Stimulated activated CD8-positive, alpha-beta memory T cell treated with anti-CD3 and anti-CD28 coated beads, Interleukin-2, amount 100 ng/mL, for 1 hour (primary cell): ENCODE data around the gene LAPTM5.

ENCODE experiments used
- DNase-seq, 2 donors: peaks; one replicate each; pipeline ENCODE4 v3.0.0-alpha.2; 2020; ENCODE audit warnings: low read depth in 2 of 2

Gene LAPTM5

DNA sequence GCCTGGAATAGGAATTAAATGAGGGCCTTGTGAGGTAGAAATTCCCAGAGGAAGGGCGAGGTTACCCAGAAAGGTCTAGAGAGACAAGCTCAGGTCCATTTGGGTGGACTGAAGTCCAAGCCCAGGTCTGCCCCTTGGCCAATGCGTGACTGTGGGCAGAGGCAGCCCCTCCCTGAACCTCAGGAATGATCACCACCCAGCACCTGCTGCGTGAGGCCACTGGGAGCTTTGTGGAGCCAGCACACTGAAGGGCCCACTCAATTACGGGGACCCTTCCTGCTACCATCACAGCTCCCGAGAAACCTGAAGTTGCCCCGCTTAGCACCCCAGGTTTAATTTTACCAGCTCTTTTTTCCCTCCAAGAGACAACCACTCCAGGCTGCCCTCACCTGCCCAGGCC is 27.7 kb downstream of the LAPTM5 start:
- DNase-seq: no peak

DNA sequence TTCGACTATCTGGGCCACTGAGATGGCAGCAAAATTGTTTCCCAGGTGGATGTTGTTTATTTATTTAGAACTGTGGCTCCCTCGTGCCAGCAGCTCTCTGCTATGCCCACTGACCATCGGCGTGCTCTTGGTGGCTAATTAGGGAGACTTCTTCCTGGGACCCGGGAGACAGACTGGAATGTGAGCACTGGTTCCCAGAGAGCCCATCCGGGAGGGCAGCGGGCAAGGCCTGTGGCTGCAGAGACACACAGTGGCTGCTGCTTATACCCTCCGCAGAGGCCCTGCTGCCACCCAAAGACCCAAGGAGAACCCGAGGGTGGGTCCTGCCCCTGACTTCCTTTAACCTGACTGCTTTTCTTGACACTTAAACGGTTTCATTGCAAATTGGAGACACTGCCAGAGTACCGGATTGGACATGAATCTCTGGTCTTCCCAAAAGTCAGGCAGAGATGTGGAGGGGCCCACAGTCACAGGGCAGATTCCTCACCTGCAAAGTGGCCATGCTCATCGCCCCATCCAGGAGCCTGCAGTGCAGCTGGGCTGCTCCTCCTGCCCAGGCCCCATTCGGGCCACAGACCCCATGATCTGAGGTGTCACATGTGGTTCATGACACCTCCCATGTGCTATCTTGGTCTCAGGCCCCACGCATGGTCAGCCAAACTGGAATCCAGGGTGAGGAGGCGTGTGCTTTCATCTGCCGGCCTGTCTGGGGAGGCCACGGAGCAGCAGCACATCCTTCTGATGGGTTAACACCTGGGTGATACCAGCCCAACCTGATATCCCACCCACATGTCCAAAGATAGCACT is 28.5 kb downstream of the LAPTM5 start:
- no peak for DNase-seq

- no peak for DNase-seq
Measured at GRCh38 chr1:30728340-30728739, 29.2 kb downstream of the LAPTM5 start.

DNA sequence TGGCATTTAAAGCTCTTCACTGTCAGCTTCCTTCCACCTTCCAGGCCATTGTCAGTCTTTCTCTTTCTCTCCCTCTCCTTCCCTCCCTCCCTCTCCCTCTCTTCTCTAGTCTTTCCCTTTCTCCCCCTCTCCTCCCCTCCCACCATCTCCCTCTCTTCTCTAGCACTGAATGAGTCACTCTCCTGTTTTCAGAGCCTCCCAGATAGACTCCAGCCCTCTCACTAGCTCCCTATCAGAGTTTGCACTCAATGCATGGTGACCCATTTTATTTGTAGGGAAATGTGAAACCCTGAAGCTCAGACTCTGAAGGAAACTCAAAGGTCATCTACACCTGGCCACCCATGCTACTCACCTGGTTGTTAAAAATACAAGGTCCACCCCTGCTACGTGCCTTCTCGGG is 29.8 kb downstream of the LAPTM5 start:
- DNase-seq: no peak

DNA sequence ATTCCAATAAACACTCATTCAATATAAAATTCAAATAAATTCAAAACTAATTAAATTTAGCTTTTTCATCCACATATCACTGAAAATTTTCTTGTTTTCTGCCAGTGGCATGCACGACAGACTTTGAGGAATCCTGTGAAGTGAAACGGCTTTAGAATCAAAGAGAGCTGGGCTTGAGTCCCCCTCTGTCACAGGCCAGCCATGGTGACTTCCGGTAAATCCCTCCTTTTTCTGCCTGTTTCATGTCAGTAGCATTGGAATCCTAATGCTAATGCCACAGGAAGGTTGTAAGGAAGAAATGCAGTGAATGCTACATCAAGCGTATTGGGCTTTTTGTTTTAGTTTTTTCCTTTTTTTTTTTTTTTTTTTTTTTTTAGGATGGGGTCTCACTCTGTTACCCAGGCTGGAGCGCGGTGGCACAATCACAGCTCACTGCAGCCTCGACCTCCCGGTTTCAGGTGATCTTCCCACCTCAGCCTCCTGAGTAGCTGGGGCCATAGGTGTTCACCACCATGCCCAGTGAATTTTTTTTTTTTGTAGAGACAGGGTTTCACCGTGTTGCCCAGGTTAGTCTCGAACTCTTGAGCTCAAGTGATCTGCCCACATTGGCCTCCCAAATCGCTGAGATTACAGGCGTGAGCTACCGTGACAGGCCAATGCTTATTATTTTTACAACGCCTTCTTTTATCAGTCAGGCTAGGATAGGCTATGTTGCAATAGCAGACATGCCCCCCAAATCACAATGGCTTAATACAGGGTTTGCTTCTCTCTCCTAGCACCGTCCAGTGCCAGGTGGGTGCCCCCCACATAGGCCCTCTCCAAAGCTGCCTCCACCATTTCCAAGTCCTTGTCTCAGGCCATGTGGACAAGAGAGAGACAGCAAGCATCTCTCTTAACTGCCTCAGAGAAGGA is 30.5 kb downstream of the LAPTM5 start:
- DNase-seq: no peak

DNA sequence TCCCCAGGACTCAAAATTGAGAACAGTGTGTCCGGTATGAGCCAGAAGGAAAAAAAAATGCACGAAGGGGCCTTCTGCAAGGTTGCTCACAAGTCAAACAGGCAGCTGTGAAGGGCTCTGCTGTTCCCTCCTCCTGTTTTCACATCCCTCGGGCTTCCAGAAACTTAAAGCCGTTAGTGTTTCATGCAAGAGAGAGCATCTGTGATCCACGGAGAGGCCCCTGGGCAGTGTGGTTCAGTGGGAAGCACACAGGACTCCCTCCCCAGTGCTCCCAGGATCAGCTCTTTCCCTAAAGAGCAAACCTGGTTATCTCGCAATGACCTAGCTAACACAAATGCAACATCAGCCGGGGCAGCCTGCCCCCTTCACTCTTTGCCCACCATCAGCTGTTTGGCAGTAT is 31.3 kb downstream of the LAPTM5 start:
- no peak for DNase-seq

DNA sequence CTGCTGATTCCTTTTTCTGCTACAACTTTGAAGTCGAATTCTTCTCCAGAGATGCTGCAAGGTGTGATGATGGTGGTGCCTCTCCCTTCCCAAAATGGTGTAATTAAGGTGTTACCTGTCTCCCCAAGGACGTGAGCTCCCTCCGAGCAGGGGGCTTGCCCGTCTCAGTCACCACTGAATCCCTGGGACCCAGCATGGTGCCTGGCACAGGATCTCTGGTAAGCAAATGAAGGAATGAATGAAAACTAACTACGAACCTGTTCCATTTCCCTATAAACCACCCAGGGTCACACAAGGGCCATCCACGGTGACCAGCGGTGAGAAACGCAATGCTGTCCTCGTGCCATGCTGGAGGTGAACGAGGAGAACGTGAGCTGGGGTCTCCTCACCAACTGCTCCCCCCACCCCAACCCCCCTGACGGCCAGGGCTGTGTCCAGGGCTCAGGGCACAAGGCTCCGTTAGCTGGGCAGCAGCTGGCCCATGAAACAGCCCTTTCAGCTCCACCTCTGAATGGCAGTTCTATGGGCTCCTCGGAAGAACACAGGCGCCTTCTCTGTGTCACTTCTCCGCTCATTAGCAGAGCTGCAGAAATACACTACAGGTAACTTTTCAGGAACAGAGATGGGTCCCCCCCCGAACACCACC is 32.0 kb downstream of the LAPTM5 start:
- no peak for DNase-seq

DNA sequence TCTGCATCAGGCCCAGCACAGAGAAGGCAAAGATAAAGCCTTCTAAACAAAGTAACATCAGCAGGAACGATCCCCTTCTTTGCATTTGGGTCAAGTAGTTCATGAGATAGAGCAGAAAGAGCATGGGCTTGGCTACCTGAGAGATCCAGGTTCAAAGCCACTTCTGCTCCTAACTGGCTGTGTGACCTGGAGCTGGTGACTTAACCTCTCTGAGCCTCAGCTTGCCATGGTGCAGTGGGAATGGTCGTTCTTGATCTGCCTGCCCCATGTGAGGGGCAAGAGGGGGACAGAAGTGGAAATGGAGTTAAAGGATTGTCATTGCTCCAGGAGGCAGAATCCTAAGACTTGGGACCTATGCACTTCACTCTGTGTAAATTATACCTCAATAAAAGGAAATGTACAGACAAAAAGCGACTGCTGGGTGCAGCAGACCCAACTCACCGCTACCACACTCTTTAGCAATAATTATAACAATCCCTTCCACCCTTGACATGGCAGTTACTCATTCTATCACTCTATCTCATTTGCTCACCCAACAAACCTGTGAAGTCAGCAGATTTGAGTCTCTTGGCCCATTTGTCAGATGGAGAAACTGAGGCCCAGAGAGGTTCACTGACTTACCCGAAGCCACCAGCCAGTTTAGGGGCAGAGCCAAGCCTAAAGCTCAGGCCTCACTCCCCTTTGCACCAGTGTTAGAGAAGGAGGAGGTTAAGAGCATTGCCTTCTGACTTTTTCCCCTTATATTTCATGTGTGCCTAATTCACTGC is 32.7 kb downstream of the LAPTM5 start:
- DNase-seq: no peak

GRCh38 chr1:30724175-30724574 is 33.4 kb downstream of the LAPTM5 start:
- no peak for DNase-seq

DNA sequence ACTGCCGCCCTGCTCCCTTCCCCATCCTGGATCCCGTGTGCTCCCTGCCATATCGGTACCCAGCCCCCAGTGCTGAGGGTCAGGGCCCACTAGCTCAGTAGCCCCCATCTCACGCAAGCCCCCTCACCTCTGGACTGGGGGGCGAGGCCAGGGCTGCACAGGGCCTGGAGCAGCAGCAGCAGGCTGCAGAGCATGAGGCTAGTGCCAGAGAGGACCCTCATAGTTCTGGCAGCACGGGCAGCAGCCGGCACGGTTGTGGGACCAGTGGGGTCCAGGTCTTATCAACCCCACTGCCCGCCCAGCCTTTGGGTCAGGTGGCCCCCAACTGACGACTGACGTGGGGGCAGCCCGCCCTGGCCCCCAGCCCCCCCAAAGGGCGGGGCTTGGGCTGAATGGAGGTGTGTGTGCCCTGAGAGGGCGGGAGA is 34.2 kb downstream of the LAPTM5 start, which contains the start of gene MATN1:
Gene MATN1, minus strand, starts transcription at position 255 of the 425 bp plus-strand sequence. Its CDS starts 34 bp downstream, at position 221.
- DNase-seq: no peak

GRCh38 chr1:30721812-30722537 is 35.6 kb downstream of the LAPTM5 start:
- DNase-seq: no peak

DNA sequence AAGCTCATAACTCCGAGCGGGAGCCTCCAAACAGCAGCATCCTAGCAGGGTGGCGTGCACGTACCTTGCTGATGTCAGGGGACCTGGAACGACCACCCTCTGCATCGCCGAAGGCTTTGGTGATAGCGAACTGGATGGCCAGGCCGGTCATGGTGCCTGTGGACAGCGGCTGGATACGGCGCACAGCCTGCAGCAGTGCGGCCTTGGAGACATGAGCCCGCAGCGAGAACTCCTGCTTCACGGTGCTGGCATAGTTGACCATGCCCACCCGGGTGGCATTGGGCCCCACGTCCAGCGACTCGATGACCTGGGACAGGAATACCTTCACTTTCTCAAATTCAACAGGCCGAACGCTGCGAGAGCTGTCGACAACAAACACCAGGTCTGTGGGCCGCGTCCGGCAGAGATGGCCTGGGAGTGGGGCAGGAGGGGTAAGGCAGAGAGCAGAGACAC is 36.2 kb downstream of the LAPTM5 start:
- no peak for DNase-seq

DNA sequence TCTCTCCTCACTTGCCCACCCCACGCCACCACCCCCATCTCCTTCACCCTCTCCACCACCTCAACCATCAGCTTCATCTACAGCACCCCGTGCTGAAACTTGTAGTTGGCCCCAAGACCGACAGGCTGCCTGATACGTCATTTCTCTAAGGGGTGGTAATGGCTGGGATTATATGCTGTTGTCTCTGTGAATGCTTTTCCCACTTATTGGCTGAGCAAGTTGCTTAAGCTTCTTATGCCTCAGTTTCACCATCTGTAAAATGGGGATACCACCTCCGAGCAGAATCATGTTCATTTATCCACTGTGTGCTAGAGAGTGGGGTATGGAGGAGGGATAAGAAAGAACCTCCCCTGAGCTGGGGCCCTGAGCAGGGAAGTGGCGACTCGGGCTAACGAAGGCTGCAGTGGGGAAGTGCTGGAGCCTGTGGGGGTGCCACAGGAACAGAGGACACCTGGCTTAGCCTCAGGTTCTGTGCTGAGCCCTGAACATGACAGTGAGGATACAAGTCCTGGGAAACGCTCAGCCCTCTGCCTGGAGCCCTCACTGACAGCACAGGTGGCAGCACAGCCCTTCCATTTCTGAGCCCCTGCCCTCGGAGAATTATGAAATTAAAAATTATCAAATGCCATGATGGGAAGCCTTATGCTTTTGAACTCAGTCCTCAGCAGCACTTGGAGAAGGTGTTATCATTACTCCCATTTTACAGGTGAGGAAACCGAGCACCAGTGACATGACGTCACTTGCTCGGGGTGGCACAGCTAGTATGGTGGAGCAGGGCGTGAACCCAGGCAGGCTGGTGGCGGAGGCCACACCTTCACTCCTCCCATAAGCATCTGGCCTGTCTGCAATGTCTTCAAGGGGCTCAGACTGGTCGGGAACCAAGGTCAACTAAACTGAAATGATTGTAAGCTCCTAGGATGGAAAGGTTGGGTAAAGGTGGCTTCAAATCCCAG is 37.0 kb downstream of the LAPTM5 start:
- no peak for DNase-seq

DNA sequence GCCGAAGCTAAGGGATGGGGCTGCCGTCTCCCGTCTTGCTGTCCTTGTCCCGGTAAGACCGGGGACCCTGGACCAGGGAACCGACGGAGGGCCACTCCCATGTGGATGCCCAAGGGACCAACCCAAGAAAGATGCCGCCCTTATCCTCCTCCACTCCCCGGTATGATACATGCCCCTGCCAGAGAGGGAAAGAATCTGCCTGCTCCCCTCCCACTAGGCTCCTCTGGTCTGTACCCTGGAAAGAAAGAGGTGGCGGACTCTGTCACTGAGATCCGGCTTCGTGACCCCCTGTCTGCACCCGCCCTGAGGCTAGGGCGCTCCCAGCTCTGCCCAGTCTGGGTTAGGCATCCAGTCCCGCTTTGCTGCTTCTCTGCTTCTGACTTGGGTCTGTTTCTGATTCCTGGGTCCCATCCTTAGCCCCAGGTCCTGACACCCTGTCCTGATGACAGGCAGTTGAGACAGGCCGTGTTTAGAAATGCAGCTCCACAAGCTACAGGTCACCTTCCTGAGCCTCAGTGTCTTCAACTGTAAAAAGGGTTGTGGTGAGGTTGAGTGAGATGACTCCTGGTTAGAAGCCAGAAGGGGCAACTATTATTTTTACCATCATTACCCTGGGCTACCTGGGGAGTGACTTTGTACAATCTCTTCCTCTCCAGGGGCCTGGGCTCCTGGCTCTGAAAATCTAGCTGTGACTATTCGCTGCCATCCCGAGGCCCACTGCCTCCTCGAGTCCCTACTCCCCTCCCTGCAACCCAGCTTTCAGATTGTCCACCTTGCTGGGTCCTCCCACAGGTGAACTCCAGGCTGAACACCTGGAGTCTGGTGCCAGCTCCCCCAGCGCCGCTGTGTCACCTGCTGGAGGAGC is 37.9 kb downstream of the LAPTM5 start:
- DNase-seq: no peak

GRCh38 chr1:30718636-30719405 is 38.8 kb downstream of the LAPTM5 start:
- DNase-seq: peak; percentile 76 to 77

DNA sequence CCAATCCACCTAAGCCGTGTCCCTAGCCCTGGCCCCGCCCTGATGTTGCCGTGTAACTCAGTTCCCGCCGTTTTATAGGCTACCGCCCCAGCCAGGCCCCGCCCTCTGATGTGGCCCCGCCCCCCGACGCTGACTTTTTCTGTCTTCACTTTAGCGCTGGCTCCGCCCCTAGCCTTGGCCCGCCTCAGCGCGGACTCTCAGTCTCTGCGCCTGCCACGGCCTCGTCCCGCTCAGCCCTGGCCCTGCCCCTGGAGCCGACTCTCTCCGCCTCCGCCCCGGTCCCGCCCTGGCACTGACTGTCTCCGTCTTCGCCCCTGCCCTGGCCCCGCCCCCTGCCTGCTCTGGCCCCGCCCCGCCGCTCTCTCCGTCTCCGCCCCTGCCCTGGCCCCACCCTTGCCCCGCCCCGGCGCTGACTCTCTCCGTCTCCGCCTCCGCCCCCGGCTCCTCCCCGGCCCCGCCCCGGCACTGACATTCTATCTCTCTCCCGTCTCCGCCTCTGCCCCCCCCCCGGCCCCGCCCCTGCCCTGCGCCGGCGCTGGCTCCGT is 39.4 kb downstream of the LAPTM5 start:
- DNase-seq: peak; percentile 99 to 100

GRCh38 chr1:30716646-30717045 is 40.9 kb downstream of the LAPTM5 start:
- DNase-seq: no peak
